GM19099 (cell line): Measurements from ENCODE around the gene PACSIN1.

ENCODE experiments used
- POLR2A ChIP-seq: IDR thresholded peaks from 3 replicates; pipeline ENCODE4 v1.6.1; 2011; ENCODE audit warnings: low read depth; ENCODE audit not compliant: insufficient read length; ENCODE audit errors: extremely low read depth

Gene PACSIN1

GRCh38 chr6:34490390-34491090 is 24.7 kb downstream of the PACSIN1 start:
- TF ChIP-seq POLR2A: no peak

- no peak for TF ChIP-seq POLR2A
These were observed 25.2 kb downstream of the PACSIN1 start for GRCh38 chr6:34491091-34491430.

- no peak for TF ChIP-seq POLR2A
These were observed 27.5 kb downstream of the PACSIN1 start for GRCh38 chr6:34493344-34493743.

DNA sequence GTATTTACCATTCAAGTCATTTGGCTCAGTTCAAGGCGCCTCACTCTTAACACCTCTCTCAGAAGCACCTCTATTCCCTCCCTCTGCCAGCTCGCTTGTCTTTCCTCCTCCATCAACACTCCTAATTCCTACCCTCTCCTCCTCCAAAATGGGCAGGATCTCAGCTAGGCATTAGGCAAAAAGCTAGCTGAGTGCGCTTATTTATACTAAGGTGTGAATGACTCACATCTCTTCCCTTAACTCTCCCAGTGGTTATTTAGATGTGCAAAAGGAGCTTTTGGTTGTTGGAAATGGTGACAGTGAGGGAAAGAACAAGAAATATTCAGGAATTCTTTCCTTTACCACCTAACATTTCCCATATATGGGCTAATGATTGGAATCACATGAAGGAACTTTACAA is 29.1 kb downstream of the PACSIN1 start:
- TF ChIP-seq POLR2A: no peak

DNA sequence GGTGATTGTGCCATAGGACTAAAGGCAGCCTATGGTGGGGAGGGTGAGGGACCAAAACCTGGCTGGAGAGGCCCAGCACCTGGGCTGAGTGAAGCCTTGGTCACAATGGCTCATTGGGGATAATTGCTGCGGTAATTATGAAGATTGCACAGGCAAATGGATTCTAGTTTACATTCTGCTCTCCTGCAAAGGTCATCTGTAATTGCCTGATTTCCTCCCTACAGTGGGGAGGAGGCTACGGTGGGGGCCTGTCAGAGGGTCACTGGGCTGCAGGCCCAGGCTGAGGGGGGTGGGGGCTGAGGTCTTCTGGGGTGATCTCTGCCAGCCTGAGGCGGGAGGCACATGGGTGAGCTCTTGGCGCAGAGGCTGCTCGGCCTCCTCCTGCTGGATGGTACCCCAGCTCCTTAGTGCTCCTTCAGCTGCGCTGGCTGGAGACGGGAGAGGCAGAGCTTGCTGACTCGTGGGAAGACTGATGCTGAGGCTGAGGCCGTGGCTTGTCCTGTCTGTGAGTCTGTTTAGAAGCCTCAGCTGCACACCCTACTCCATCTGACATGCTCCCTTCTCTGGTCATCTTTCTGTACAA is 30.3 kb downstream of the PACSIN1 start:
- no peak for TF ChIP-seq POLR2A

GRCh38 chr6:34497411-34497810 is 31.5 kb downstream of the PACSIN1 start:
- no peak for TF ChIP-seq POLR2A

DNA sequence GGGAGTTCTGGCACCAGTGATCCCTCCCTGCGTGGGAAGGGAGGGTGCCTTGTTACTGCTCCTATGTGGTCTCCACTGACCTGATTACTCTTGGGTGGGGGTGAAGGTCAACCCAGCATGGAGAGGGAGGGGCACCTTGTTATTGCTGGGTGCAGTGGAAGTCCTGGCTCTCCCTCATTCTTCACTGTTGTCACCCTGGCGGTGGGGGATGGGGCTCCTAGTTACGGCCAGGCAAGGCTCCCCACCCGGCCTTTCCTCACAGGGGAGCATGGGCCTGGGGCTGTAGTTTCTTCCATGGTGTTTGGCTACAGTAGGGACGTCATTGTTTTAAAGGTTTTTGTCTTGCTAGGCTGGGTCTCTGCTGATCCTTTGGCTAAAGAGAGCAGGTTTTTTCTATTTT is 40.8 kb downstream of the PACSIN1 start:
- TF ChIP-seq POLR2A: no peak

GRCh38 chr6:34508425-34508824 is 42.5 kb downstream of the PACSIN1 start:
- TF ChIP-seq POLR2A: no peak

DNA sequence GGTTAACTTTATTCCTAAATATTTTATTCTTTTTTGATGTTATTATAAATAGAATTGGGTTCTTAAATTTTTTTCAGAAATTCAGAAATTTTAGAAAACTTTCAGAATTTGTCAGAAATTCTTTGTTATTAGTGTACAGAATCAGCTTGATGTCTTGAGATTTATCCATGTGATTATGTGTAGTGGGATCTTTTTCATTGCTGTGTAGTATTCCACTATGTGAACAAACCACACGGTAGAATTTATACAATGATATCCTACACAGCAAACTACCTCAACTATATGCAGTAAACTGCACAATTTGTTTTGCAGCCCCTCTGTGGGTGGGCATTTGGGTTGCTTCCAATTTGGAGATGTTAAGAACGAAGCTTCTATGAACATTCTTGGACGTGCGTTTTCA is 43.9 kb downstream of the PACSIN1 start:
- no peak for TF ChIP-seq POLR2A

DNA sequence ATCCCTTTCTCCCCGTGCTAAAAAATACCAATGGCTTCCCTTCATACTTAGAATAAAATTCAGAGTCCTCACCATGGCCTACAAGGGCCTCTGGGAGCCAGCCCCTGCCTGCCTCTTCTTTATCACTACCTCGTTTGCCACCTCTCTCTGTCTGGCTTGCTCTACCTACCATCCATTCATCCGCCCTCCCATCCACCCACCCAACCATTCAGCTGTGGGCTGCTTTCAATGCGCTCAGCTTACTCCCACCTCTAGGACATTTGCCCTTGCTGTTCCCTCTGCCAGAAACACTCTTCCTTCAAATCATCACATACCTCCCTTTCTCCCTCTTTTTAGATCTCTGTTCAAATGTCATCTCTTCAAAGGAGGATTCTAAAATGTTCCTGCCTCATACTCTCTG is 44.4 kb downstream of the PACSIN1 start:
- TF ChIP-seq POLR2A: no peak

GRCh38 chr6:34511214-34511914 is 45.5 kb downstream of the PACSIN1 start:
- TF ChIP-seq POLR2A: no peak

DNA sequence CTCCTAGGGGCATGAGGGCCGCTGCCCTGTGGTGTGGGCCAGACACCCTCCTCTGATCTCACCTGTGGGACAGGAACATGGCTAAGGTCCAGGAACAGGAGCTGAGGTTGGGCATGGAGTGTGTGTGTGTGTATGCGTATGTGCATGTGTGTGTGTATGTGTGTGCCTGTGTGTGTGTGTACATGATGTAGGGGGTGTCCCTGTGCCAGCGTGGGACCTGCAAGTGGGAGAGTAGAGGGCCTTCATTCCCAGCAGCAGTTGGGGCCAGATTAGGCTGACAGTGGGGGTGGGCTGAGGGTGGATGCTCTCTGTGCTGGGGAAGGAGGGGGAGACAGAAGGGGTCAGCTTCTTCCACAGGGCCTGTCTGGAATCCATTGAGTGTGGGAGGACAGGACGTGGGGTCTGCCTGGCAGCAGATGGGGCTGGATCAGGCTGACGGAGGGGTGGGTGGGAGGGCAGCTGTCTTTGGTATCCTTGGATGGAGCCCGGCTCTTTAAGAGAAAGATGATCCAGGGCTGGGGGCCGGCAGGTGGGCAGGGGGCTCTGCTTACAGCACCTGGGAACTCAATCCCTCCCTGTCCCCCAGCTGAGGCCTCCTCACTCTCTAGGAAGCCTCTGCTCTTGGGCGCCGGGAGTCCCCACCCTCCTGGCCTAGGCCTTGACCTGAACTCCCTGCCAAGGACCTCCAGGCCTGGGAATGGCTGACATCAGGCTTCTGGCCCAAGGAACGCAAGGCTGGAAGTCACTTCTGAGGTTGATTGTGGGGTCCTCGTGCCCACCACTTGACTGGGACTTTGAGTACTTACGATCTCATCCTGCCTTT is 46.2 kb downstream of the PACSIN1 start:
- no peak for TF ChIP-seq POLR2A

DNA sequence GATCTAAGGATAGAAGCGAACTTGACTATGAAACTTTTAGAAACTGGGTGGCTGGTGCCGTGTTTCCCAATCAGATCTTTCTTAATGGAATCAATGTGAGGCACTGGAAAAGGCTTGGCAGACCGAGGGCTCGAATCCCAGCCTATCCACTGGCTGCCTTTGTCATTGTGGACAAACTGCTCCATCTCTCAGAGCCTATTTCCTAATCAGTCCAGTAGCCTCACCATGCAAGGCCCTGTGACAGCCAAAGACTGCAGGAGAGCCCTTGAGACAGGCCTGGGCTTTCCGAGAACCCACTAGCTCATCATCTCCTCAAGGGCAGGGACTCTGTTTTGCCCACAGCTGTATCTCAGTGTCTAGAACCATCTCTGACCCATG is 46.9 kb downstream of the PACSIN1 start:
- TF ChIP-seq POLR2A: no peak

DNA sequence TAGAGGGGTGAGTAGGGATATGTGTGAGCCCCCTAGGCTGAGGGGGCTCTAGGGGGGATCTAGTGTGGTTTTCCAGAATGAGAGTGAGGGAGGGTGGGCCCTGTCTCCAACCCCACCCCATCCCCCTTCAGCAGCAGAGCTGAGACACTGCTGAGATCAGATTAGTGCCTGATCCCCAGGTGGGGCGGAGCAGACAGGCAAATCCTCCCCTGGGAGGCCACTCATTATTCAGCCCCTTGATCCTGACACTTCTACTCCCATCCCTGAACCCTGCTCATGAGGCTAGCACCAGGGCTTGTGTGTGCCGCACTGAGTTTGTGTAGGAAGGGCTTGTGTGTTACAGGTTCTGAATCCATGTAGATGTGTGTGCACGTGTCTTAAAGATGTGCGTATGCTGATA is 47.8 kb downstream of the PACSIN1 start:
- TF ChIP-seq POLR2A: no peak

DNA sequence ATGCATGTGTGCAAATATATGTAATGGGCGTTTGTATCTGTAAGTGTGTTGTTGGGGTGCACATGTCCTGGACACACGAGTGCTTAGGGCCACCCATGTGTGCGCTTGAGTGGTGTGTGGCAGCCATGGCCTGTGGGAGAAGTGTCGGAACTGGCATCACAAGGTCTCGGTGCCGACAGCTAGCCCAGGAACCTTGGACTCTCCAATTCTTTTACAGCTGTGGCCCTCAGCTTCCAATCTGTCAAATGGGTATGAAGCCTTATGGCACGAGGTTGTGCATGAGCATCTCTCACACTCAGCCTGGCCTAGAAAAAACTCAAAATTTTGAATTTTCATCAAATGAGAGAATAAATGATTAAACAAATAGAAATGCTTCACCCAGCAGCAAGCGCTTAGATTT is 48.2 kb downstream of the PACSIN1 start:
- TF ChIP-seq POLR2A: no peak
